HCT116 (cell line): ENCODE results near the gene SLC15A5. TPM values are rescaled to one million over a fixed set of nuclear protein-coding genes. Genes with fewer than 3 reads are reported as not detected.

ENCODE experiments used
- ATAC-seq: fragments of 200-7000 bp; cut with Tn5 transposase; 2 replicates; pipeline ENCODE4 v1.9.1; 2020; ENCODE audit warnings: mild to moderate bottlenecking, moderate library complexity
- BruUV-seq: library from RNA; stranded (reverse); fragments of 400-500 nt; replicated peaks from 2 replicates; lab custom pipeline; 2021; lab: Mats Ljungman, UMichigan
- CTCF ChIA-PET: fragments of 300-600 bp; sonication (Branson Sonifier 250); formaldehyde crosslinking; loops from one replicate; lab custom pipeline; 2021; ENCODE audit warnings: antibody characterized with exemption; lab: Charles Lee
- POLR2A ChIA-PET: fragments of 300-600, 350-600 bp; sonication (Branson Sonifier 250); formaldehyde crosslinking; loops from one replicate; lab custom pipeline; 2021; ENCODE audit warnings: antibody characterized with exemption; lab: Charles Lee
- RAD21 ChIA-PET, 2 experiments: fragments of 300-600 bp; sonication (Branson Sonifier 250); formaldehyde crosslinking; loops; one replicate each; lab custom pipeline; 2023; ENCODE audit warnings: low total read pairs in 2 of 2; ENCODE audit not compliant: uncharacterized antibody in 2 of 2, unreplicated experiment in 2 of 2, low non-redundant PET in 1 of 2; lab: Charles Lee
- DNase-seq: peaks from one replicate; pipeline ENCODE4 v3.0.0-alpha.2; 2010; ENCODE audit warnings: low read depth, low spot score
- H2AFZ ChIP-seq: fragments of 200-600 bp; shearing (Covaris generic), sonication (generic); 2 replicates; pipeline ENCODE4 v1.6.1; 2017; ENCODE audit warnings: low read depth, mixed run types, mixed read lengths, antibody characterized with exemption, low read length; ENCODE audit not compliant: poor library complexity, severe bottlenecking
- H3K27ac ChIP-seq: 2 replicates; pipeline ENCODE4 v1.5.1; 2012; ENCODE audit warnings: low read depth, low read length
- H3K27me3 ChIP-seq: fragments of 200-600 bp; sonication (generic); 2 replicates; pipeline ENCODE4 v1.6.1; 2016; ENCODE audit warnings: mixed run types, low read length, mixed read lengths; ENCODE audit not compliant: insufficient read depth
- H3K36me3 ChIP-seq, 2 experiments: fragments of 200-500 bp in 1 of 2; fragments of 200-600 bp in 1 of 2; sonication (Bioruptor generic) in 1 of 2; sonication (generic) in 1 of 2; 2 replicates each; pipeline versions ENCODE4 v1.5.1 to v1.6.1; 2014 to 2016; ENCODE audit warnings: low read length in 2 of 2, inconsistent platforms in 1 of 2, mixed read lengths in 1 of 2, mixed run types in 1 of 2; ENCODE audit not compliant: insufficient read depth in 2 of 2, control insufficient read depth in 1 of 2
- H3K4me1 ChIP-seq, 2 experiments: fragments of 200-600 bp in 1 of 2; sonication (generic) in 1 of 2; 2 replicates each; pipeline versions ENCODE4 v1.5.1 to v1.6.1; 2012 to 2017; ENCODE audit warnings: low read length in 2 of 2, inconsistent platforms in 1 of 2, mild to moderate bottlenecking in 1 of 2, mixed read lengths in 1 of 2, mixed run types in 1 of 2, moderate library complexity in 1 of 2; ENCODE audit not compliant: insufficient read depth in 2 of 2, control insufficient read depth in 1 of 2
- H3K4me2 ChIP-seq: fragments of 200-600 bp; sonication (generic); 2 replicates; pipeline ENCODE4 v1.6.1; 2017; ENCODE audit warnings: mixed run types, low read length, mixed read lengths
- H3K4me3 ChIP-seq, 2 experiments: fragments of 200-600 bp in 1 of 2; sonication (generic) in 1 of 2; replicated peaks in 1 of 2; 2 replicates each; pipeline ENCODE4 v1.5.1; 2011 to 2016; ENCODE audit warnings: low read length in 2 of 2, control low read depth in 1 of 2, low read depth in 1 of 2, mild to moderate bottlenecking in 1 of 2, mixed read lengths in 1 of 2, mixed run types in 1 of 2
- H3K79me2 ChIP-seq: fragments of 200-600 bp; sonication (generic); 2 replicates; pipeline ENCODE4 v1.6.1; 2017; ENCODE audit warnings: mild to moderate bottlenecking, mixed run types, low read length, moderate library complexity, mixed read lengths; ENCODE audit not compliant: insufficient read depth
- H3K9ac ChIP-seq: fragments of 200-600 bp; sonication (generic); 2 replicates; pipeline ENCODE4 v1.6.1; 2016; ENCODE audit warnings: low read length, mixed read lengths
- H3K9me2 ChIP-seq: fragments of 200-600 bp; sonication (generic), shearing (Covaris generic); 2 replicates; pipeline ENCODE4 v1.6.1; 2017; ENCODE audit warnings: mixed run types, mild to moderate bottlenecking, moderate library complexity; ENCODE audit not compliant: insufficient read depth
- H3K9me3 ChIP-seq, 2 experiments: fragments of 200-500 bp in 1 of 2; fragments of 200-600 bp in 1 of 2; sonication (Bioruptor generic) in 1 of 2; sonication (generic) in 1 of 2; 2 replicates each; pipeline ENCODE4 v1.6.1; 2014 to 2017; ENCODE audit warnings: low read length in 2 of 2, mixed read lengths in 2 of 2, inconsistent platforms in 1 of 2, low read depth in 1 of 2, mild to moderate bottlenecking in 1 of 2, mixed run types in 1 of 2, moderate library complexity in 1 of 2; ENCODE audit not compliant: control insufficient read depth in 1 of 2, insufficient read depth in 1 of 2
- H4K20me1 ChIP-seq: fragments of 200-600 bp; sonication (generic), shearing (Covaris generic); 2 replicates; pipeline ENCODE4 v1.6.1; 2017; ENCODE audit warnings: mixed run types, mild to moderate bottlenecking, moderate library complexity; ENCODE audit not compliant: insufficient read depth
- ATF3 ChIP-seq: IDR thresholded peaks from 2 replicates; pipeline ENCODE4 v1.6.1; 2012
- EZH2phosphoT487 ChIP-seq: fragments of 200-600 bp; IDR thresholded peaks from 2 replicates; pipeline ENCODE4 v1.6.1; 2018; ENCODE audit warnings: antibody characterized with exemption, borderline replicate concordance
- JUND ChIP-seq: IDR thresholded peaks from 2 replicates; pipeline ENCODE4 v1.6.1; 2012
- POLR2AphosphoS5 ChIP-seq: IDR thresholded peaks from 2 replicates; pipeline ENCODE4 v1.6.1; 2011; ENCODE audit warnings: mild to moderate bottlenecking, low read depth, low read length, moderate library complexity
- REST ChIP-seq: IDR thresholded peaks from 2 replicates; pipeline ENCODE4 v1.6.1; 2012; ENCODE audit warnings: low read depth
- SIN3A ChIP-seq: IDR thresholded peaks from 2 replicates; pipeline ENCODE4 v1.6.1; 2012; ENCODE audit warnings: low read depth
- SP1 ChIP-seq: IDR thresholded peaks from 2 replicates; pipeline ENCODE4 v1.6.1; 2012; ENCODE audit warnings: low read depth
- SRF ChIP-seq: IDR thresholded peaks from 2 replicates; pipeline ENCODE4 v1.6.1; 2012; ENCODE audit warnings: low read depth
- TCF7L2 ChIP-seq: IDR thresholded peaks from 2 replicates; pipeline ENCODE4 v1.7.0; 2011; ENCODE audit warnings: borderline replicate concordance, inconsistent platforms; ENCODE audit not compliant: insufficient read depth, insufficient read length; ENCODE audit errors: extremely low read depth
- ZBTB33 ChIP-seq: IDR thresholded peaks from 2 replicates; pipeline ENCODE4 v1.6.1; 2011; ENCODE audit warnings: mild to moderate bottlenecking, low read length, moderate library complexity; ENCODE audit not compliant: insufficient replicate concordance; ENCODE audit errors: extremely low read depth
- ZFX ChIP-seq: fragments of 450-650 bp; IDR thresholded peaks from 2 replicates; pipeline ENCODE4 v1.6.1; 2017
- ZNF274 ChIP-seq: fragments of 200-500 bp; sonication (Bioruptor generic); IDR thresholded peaks from 2 replicates; pipeline ENCODE4 v1.6.1; 2014; ENCODE audit warnings: mild to moderate bottlenecking, low read depth, low read length, inconsistent platforms
- intact Hi-C: fragments of 100-400 bp; cut with micrococcal nuclease; formaldehyde crosslinking; loops from 2 replicates; pipeline ENCODE4 v1.10.0; 2022
- total RNA-seq: library from RNA; stranded (reverse); gene quantifications from one replicate; pipeline ENCODE4 v1.2.1, GENCODE V29; 2021; ENCODE audit not compliant: unreplicated experiment

SLC15A5 gene
- total RNA-seq, 1 experiment from 2014 or later = not detected

- DNase-seq (no peak), ATAC-seq (no peak)
- Histone ChIP-seq H3K9ac (no peak overlapping the region), H4K20me1 (no peaks in the 10 kb centered on the region), H3K36me3 (no peaks in the 10 kb centered on the region), H3K4me2 (no peak overlapping the region), H3K4me1 (no peaks in the 10 kb centered on the region), H3K79me2 (no peaks in the 10 kb centered on the region), H3K9me3 (no peaks in the 10 kb centered on the region), H3K4me3 (no peak overlapping the region), H2AFZ (no peak overlapping the region), H3K9me2 (no peaks in the 10 kb centered on the region), H3K27ac (no peak overlapping the region), H3K27me3 (no peaks in the 10 kb centered on the region)
- TF ChIP-seq REST (no peak), ZBTB33 (no peak), SIN3A (no peak), TCF7L2 (no peak), POLR2AphosphoS5 (no peak), SP1 (no peak), EZH2phosphoT487 (no peak), ATF3 (no peak), ZFX (no peak), ZNF274 (no peak), JUND (no peak), SRF (no peak)
- ChIA-PET RAD21 (no interaction called here), CTCF (no interaction called here), POLR2A (no interaction called here)
- intact Hi-C loops = no loop called here
- no TSS peak for BruUV-seq
These were observed 8.1 kb upstream of the SLC15A5 start for GRCh38 chr12:16285586-16285985.
